ENCODE results near the gene NSUN2. TPM values are rescaled to one million over a fixed set of nuclear protein-coding genes. Genes with fewer than 3 reads are reported as not detected.

Gene NSUN2
- total RNA-seq, 2 donors from 2014 or later, result 40.8 to 54.5 TPM

GRCh38 chr5:6637590-6637989 is 4.7 kb upstream of the NSUN2 start:
- no peaks in the 10 kb centered on the region for H3K4me1 ChIP-seq (replicated peaks)
- no peaks in the 10 kb centered on the region for H3K36me3 ChIP-seq
- H3K4me3 ChIP-seq, result no peak overlapping the region
- H3K9me3 ChIP-seq, result no peaks in the 10 kb centered on the region
- intact Hi-C loops (cut with DNase I), result no loop called here
- TF ChIP-seq, protein P1, sequence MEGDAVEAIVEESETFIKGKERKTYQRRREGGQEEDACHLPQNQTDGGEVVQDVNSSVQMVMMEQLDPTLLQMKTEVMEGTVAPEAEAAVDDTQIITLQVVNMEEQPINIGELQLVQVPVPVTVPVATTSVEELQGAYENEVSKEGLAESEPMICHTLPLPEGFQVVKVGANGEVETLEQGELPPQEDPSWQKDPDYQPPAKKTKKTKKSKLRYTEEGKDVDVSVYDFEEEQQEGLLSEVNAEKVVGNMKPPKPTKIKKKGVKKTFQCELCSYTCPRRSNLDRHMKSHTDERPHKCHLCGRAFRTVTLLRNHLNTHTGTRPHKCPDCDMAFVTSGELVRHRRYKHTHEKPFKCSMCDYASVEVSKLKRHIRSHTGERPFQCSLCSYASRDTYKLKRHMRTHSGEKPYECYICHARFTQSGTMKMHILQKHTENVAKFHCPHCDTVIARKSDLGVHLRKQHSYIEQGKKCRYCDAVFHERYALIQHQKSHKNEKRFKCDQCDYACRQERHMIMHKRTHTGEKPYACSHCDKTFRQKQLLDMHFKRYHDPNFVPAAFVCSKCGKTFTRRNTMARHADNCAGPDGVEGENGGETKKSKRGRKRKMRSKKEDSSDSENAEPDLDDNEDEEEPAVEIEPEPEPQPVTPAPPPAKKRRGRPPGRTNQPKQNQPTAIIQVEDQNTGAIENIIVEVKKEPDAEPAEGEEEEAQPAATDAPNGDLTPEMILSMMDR (IDR thresholded peaks at IDR 0.05), result no peak
- TF ChIP-seq POLR2A (IDR thresholded peaks at IDR 0.05), result no peak
- no peak for TF ChIP-seq POLR2AphosphoS5 (IDR thresholded peaks at IDR 0.05)
- no peak overlapping the region for H3K27ac ChIP-seq
- 82% methylated on average over 6 of the region's 6 CpGs for WGBS
- DNase-seq (ENCODE audit: low spot score), result no peak
- H3K27me3 ChIP-seq (replicated peaks; ENCODE audit: insufficient read depth), result no peaks in the 10 kb centered on the region

DNA sequence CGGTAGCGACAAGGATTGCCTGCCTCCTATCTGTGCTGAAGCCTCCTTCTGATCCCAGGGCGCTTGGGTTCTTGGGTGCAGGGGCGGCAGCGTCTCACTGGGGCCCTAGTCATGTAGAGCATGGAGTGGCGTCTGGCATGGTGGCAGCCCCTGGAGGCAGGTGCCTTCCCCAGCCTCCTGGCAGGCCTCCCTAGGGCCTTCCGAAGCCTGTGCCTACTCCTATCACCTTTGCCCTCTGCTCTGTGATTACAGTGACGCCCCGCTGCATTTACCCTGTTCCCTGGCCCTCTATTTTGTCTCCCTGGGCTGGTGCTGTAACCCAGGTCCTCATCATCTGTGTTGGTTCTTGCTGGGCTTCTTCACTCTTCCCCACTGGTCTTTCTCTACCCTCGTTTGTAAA is 4.2 kb upstream of the NSUN2 start:
- no peaks in the 10 kb centered on the region for H3K9me3 ChIP-seq
- no peak for TF ChIP-seq POLR2AphosphoS5 (IDR thresholded peaks at IDR 0.05)
- no peaks in the 10 kb centered on the region for H3K36me3 ChIP-seq
- H3K27me3 ChIP-seq (replicated peaks; ENCODE audit: insufficient read depth), result no peaks in the 10 kb centered on the region
- DNase-seq (ENCODE audit: low spot score), result no peak
- 90% methylated on average over 10 of the region's 10 CpGs for WGBS
- intact Hi-C loops (cut with DNase I), result no loop called here
- H3K27ac ChIP-seq, result no peak overlapping the region
- H3K4me3 ChIP-seq, result no peak overlapping the region
- peaks cover 3% of the 10 kb centered on the region for H3K4me1 ChIP-seq (replicated peaks)

DNA sequence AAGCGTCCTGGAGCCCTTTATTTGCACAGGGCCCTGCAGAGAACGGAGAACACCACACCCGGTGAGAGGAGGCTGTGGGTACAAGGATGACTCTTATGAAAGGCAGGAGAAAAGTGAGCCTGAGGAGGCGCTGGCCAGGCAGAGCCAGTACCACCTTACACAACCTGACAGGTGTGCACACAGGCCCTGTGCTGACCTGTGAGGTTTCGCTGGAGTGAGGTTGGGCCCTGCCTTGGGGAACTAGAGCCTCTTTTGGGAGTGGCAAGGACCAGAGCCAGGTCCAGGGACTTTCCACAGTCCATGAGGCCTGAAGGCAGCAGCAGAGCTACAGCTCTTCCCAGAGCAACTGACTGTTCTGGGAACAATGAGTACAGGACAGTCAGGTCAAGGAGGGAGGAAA is 3.4 kb upstream of the NSUN2 start:
- peaks cover 7% of the 10 kb centered on the region for H3K4me1 ChIP-seq (replicated peaks)
- 47% methylated on average over 5 of the region's 5 CpGs for WGBS

DNA sequence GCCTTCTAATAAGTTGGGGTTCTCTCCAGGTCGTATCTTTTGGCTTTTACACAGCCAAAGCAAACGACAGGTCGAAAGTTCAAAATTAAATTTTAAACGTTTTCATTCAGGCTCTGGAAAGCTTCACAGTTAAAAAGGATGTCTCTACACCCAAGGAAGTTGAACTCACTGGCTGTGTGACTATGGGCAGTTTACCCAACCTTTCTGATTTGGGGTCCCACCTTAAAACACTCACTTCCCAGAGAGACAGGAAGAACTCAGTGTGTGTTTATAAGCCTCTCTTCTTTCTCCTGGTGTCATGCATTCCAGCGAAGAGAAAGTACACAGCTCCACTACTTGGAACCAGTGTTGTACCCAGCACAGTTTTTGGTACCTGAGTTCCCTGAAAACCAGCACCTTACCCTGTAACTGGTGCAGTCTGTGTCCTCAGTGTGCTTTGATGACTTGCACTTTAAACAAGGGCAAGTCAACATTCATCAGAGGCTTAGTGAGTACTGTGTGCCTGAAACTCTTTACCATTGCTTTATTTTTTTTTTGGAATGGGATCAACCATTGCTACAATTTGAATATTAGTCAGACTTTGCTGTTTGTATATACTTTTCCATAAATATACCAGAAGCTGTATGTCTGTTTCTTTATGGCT is 2.1 kb upstream of the NSUN2 start:
- H3K27ac ChIP-seq, result no peak overlapping the region
- no peak for DNase-seq (ENCODE audit: low spot score)
- no peaks in the 10 kb centered on the region for H3K9me3 ChIP-seq
- TF ChIP-seq, protein P1 (IDR thresholded peaks at IDR 0.05), result no peak
- TF ChIP-seq POLR2AphosphoS5 (IDR thresholded peaks at IDR 0.05), result no peak
- TF ChIP-seq POLR2A (IDR thresholded peaks at IDR 0.05), result no peak
- H3K4me1 ChIP-seq (replicated peaks), result peaks cover 7% of the 10 kb centered on the region
- no peak overlapping the region for H3K4me3 ChIP-seq
- no peaks in the 10 kb centered on the region for H3K36me3 ChIP-seq
- 64% methylated on average over 5 of the region's 5 CpGs for WGBS
- no peaks in the 10 kb centered on the region for H3K27me3 ChIP-seq (replicated peaks; ENCODE audit: insufficient read depth)
- intact Hi-C loops (cut with DNase I), result loop anchor here (5.0 kb wide), 2 partner anchors 1143 to 1213 kb away; partner anchors contain the start of gene ICE1

More for the DNA sequence above, 3.4 kb upstream of the NSUN2 start:
- TF ChIP-seq POLR2A (IDR thresholded peaks at IDR 0.05) (no peak), POLR2AphosphoS5 (IDR thresholded peaks at IDR 0.05) (no peak)
- TF ChIP-seq, protein P1 (IDR thresholded peaks at IDR 0.05), result no peak
- H3K27me3 ChIP-seq (replicated peaks; ENCODE audit: insufficient read depth), result no peaks in the 10 kb centered on the region
- no peaks in the 10 kb centered on the region for H3K36me3 ChIP-seq
- intact Hi-C loops (cut with DNase I), result no loop called here
- no peaks in the 10 kb centered on the region for H3K9me3 ChIP-seq
- no peak overlapping the region for H3K27ac ChIP-seq
- peak; percentile 9 for DNase-seq (ENCODE audit: low spot score)
- H3K4me3 ChIP-seq, result no peak overlapping the region

DNA sequence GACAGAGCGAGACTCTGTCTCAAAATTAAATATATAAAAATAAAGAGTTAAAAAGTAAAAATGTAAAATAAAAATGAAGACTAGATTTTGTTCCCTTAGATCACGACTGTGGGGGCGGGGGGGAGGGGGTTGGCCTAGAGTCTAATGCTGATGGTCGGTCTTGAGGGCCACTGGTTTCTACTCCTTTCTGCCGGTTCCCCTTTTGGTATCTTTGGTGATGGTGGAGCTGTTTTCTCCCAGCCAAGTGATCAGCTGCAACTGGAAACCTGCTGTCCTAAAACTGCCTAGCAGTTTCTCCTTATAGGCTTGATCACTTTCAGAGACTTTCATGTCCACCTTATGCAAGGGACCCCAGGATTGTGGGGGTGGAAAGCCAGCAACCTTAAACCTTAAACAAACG is 1.5 kb upstream of the NSUN2 start:
- H3K27ac ChIP-seq, result no peak overlapping the region
- intact Hi-C loops (cut with DNase I), result loop anchor here (5.0 kb wide), 2 partner anchors 1142 to 1212 kb away; partner anchors contain the start of gene ICE1

More for the DNA sequence above, 1.5 kb upstream of the NSUN2 start:
- DNase-seq (ENCODE audit: low spot score), result no peak
- peaks cover 7% of the 10 kb centered on the region for H3K4me1 ChIP-seq (replicated peaks)
- H3K36me3 ChIP-seq, result no peaks in the 10 kb centered on the region
- H3K9me3 ChIP-seq, result no peaks in the 10 kb centered on the region
- H3K4me3 ChIP-seq, result peak overlapping the region; percentile 68 to 84
- no peaks in the 10 kb centered on the region for H3K27me3 ChIP-seq (replicated peaks; ENCODE audit: insufficient read depth)
- TF ChIP-seq, protein P1 (IDR thresholded peaks at IDR 0.05), result no peak
- no peak for TF ChIP-seq POLR2AphosphoS5 (IDR thresholded peaks at IDR 0.05)
- 16% methylated on average over 6 of the region's 6 CpGs for WGBS
